Gastroesophageal sphincter (tissue), 4 donors: ENCODE results near the gene TNFRSF18. TPM values are rescaled to one million over a fixed set of nuclear protein-coding genes. Genes with fewer than 3 reads are reported as not detected.

Experiments
- ATAC-seq: fragments of 150-250 bp; one replicate; pipeline ENCODE4 v1.9.1; 2016; ENCODE audit warnings: mild to moderate bottlenecking, moderate library complexity
- H3K27ac ChIP-seq, 4 donors: fragments of 200-600 bp; sonication (generic) in 3 of 4; 1 replicate in 3 of 4; 2 replicates in 1 of 4; pipeline ENCODE4 v1.5.1; 2016 to 2019
- H3K27me3 ChIP-seq: fragments of 200-600 bp; sonication (generic); one replicate; pipeline ENCODE4 v1.5.1; 2019
- H3K36me3 ChIP-seq, 2 donors: fragments of 200-600 bp; sonication (generic); one replicate each; pipeline ENCODE4 v1.5.1; 2019; ENCODE audit warnings: control low read depth in 1 of 2
- H3K4me1 ChIP-seq, 3 donors: fragments of 200-600 bp; sonication (generic); 1 replicate in 2 of 3; 2 replicates in 1 of 3; pipeline ENCODE4 v1.5.1; 2016 to 2019; ENCODE audit warnings: control low read depth in 2 of 3
- H3K4me3 ChIP-seq, 2 donors: fragments of 200-600 bp; sonication (generic); one replicate each; pipeline ENCODE4 v1.5.1; 2019; ENCODE audit warnings: mild to moderate bottlenecking in 1 of 2, moderate library complexity in 1 of 2
- H3K9me3 ChIP-seq, 3 donors: fragments of 200-600 bp; sonication (generic); one replicate each; pipeline ENCODE4 v1.5.1; 2017 to 2019; ENCODE audit warnings: control low read depth in 2 of 3
- EP300 ChIP-seq: sonication (generic); formaldehyde crosslinking; IDR thresholded peaks from one replicate; pipeline ENCODE4 v1.6.1; 2017; ENCODE audit warnings: antibody characterized with exemption, mild to moderate bottlenecking
- POLR2A ChIP-seq, 2 donors: fragments of 450-650 bp; IDR thresholded peaks; one replicate each; pipeline ENCODE4 v1.6.1; 2017; ENCODE audit warnings: antibody characterized with exemption in 2 of 2, mild to moderate bottlenecking in 2 of 2, moderate library complexity in 1 of 2
- POLR2AphosphoS5 ChIP-seq: sonication (generic); formaldehyde crosslinking; IDR thresholded peaks from one replicate; pipeline ENCODE4 v1.6.1; 2017; ENCODE audit warnings: antibody characterized with exemption
- WGBS, 2 donors: methylation state at CpG; one replicate each; pipeline ENCODE4 v1.1.5; 2018; ENCODE audit warnings: low coverage in 1 of 2; 5-methylcytosine and 5-hydroxymethylcytosine counted together
- total RNA-seq, 4 donors: library from RNA; depleted of rRNA; stranded (reverse); fragments of >200 nt; gene quantifications; one replicate each; pipeline ENCODE4 v1.1.0, GENCODE V29; 2016
- TF ChIP-seq, protein P1 (sequence below), 4 experiments: fragments of 200-600 bp in 2 of 4; fragments of 450-650 bp in 2 of 4; sonication (generic) in 1 of 4; IDR thresholded peaks; one replicate each; pipeline ENCODE4 v1.5.1; 2017 to 2019; ENCODE audit warnings: antibody characterized with exemption in 4 of 4, mild to moderate bottlenecking in 2 of 4, moderate library complexity in 2 of 4

Gene TNFRSF18
- total RNA-seq, 4 donors from 2014 or later: 0.35 to 2.2 TPM; not detected in 2

DNA sequence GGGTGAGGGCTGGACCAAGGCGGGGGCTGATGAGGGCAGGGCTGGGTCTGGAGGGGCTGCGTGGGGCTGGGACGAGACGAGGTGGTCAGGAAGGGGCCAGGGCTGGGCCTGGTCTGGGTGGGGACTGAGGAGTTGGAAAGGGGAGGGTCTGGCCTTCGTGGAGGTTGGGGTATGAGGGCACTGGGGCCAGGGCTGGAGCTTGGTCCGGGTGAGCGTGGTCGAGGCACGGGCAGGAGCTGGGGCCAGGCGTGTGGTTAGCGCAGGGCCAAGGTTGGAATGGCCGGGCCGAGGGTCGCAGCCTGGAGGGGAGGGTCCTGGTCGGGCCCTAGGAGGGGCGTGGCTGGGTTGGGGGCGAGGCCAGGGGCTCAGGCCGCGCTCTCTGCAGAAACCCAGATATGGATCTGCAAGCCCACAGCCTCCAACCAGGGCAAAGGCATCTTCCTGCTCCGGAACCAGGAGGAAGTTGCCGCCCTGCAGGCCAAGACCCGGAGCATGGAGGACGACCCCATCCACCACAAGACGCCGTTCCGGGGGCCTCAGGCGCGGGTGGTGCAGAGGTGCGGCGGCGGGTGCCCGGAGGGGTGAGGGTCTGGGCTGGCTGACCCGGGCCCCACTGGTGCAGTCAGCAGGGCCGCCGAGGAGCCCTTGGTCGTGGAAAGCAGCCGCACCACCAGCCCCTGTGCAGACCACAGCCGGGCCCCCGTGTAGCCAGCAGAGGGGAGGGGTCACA, 23.7 kb downstream of the TNFRSF18 start:
- H3K4me1 ChIP-seq: peaks cover 0 to 4% (median 0%) of the 10 kb centered on the region in 3 donors
- H3K27me3 ChIP-seq: peaks cover 56% of the 10 kb centered on the region
- 53% methylated on average over 11 of the region's 39 CpGs; no CpG with 5 or more reads in 1 of the 2 donors for WGBS, 2 donors
- TF ChIP-seq EP300 (no peak), POLR2A (IDR thresholded peaks at IDR 0.05) (no peak), POLR2AphosphoS5 (no peak)
- TF ChIP-seq, protein P1, sequence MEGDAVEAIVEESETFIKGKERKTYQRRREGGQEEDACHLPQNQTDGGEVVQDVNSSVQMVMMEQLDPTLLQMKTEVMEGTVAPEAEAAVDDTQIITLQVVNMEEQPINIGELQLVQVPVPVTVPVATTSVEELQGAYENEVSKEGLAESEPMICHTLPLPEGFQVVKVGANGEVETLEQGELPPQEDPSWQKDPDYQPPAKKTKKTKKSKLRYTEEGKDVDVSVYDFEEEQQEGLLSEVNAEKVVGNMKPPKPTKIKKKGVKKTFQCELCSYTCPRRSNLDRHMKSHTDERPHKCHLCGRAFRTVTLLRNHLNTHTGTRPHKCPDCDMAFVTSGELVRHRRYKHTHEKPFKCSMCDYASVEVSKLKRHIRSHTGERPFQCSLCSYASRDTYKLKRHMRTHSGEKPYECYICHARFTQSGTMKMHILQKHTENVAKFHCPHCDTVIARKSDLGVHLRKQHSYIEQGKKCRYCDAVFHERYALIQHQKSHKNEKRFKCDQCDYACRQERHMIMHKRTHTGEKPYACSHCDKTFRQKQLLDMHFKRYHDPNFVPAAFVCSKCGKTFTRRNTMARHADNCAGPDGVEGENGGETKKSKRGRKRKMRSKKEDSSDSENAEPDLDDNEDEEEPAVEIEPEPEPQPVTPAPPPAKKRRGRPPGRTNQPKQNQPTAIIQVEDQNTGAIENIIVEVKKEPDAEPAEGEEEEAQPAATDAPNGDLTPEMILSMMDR (IDR thresholded peaks at IDR 0.05): no peak
- no peaks in the 10 kb centered on the region for H3K36me3 ChIP-seq
- peaks cover 0 to 2% (median 0%) of the 10 kb centered on the region in 3 donors for H3K9me3 ChIP-seq
- no peak for ATAC-seq
- H3K27ac ChIP-seq: no peak overlapping the region
- no peak overlapping the region for H3K4me3 ChIP-seq

DNA sequence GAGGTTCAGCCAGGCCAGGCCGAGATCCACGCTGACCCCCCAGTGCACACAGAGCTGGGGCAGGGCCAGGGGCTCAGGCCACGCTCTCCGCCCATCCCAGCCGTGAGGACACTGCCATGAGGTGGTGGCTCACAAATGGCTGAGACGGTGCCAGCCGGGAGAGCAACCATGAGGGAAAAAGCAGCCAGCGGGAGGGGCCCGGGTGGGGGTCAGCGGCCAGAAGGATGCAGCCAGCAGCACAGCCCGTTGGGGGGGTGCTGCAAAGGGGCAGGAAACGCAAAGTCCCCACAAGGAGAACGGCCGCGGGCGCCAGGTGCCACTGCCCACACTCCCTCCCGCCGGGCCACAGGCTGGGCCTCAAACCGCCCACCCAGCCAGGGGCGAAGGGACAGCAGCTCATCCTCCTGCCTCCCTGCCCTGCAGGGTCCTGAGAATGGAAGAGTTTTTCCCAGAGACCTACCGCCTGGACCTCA, 24.4 kb downstream of the TNFRSF18 start:
- no peak for ATAC-seq

DNA sequence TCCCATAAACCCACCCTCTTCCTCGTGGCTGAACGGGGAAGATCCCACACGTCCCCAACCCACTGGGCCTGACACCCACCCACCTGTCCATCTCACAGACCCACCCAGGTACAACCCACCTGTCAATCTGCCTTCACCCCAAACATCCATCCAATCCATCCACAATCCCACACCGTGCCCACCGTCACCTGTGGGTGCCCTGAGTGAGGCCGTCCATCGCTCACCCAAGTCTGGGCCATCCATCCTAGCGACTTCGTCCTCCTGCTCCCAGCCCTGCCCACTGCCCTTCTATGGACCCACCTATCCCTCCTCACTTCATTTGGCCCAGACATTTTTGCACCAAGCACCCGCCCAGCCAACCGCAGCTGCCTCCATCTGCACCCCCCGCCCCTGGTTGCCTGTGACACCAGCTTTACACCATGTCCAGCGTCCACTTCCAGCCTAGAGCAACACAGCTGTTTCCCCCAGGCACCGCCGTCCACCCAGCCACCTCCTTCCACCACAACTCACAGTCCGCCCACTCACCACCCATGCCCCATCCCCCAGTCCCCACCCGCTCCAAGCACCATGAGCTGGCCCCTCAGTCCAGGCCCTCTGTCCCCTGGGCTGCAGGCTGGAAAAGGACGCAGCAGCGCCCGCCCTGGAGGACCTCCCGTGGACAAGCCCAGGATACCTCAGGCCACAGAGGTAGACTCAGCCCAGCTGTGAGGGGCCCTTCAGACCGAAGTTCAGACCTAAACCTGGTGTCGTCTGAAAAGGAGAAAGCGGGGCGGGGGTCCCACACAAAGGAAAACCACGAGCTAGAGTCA, 25.1 kb downstream of the TNFRSF18 start:
- WGBS, 2 donors: 60 to 84% methylated on average over 1 to 7 of the region's 26 CpGs
- Histone ChIP-seq H3K9me3 (no peaks in the 10 kb centered on the region), H3K27me3 (peaks cover 70% of the 10 kb centered on the region), H3K36me3 (no peaks in the 10 kb centered on the region), H3K4me1 (peaks cover 0 to 4% (median 0%) of the 10 kb centered on the region in 3 donors), H3K27ac (no peak overlapping the region), H3K4me3 (no peak overlapping the region)
- ATAC-seq: no peak
- TF ChIP-seq, protein P1 (IDR thresholded peaks at IDR 0.05): no peak
- TF ChIP-seq POLR2AphosphoS5 (no peak), EP300 (no peak), POLR2A (IDR thresholded peaks at IDR 0.05) (no peak)

More for the DNA sequence above, 24.4 kb downstream of the TNFRSF18 start:
- Histone ChIP-seq H3K9me3 (no peaks in the 10 kb centered on the region), H3K27me3 (peaks cover 63% of the 10 kb centered on the region), H3K36me3 (no peaks in the 10 kb centered on the region), H3K27ac (no peak overlapping the region), H3K4me3 (no peak overlapping the region), H3K4me1 (peaks cover 0 to 4% (median 0%) of the 10 kb centered on the region in 3 donors)
- WGBS, 2 donors: no CpG with 5 or more reads among the region's 21 CpGs
- TF ChIP-seq EP300 (no peak), POLR2AphosphoS5 (no peak), POLR2A (IDR thresholded peaks at IDR 0.05) (no peak)
- TF ChIP-seq, protein P1 (IDR thresholded peaks at IDR 0.05): no peak

DNA sequence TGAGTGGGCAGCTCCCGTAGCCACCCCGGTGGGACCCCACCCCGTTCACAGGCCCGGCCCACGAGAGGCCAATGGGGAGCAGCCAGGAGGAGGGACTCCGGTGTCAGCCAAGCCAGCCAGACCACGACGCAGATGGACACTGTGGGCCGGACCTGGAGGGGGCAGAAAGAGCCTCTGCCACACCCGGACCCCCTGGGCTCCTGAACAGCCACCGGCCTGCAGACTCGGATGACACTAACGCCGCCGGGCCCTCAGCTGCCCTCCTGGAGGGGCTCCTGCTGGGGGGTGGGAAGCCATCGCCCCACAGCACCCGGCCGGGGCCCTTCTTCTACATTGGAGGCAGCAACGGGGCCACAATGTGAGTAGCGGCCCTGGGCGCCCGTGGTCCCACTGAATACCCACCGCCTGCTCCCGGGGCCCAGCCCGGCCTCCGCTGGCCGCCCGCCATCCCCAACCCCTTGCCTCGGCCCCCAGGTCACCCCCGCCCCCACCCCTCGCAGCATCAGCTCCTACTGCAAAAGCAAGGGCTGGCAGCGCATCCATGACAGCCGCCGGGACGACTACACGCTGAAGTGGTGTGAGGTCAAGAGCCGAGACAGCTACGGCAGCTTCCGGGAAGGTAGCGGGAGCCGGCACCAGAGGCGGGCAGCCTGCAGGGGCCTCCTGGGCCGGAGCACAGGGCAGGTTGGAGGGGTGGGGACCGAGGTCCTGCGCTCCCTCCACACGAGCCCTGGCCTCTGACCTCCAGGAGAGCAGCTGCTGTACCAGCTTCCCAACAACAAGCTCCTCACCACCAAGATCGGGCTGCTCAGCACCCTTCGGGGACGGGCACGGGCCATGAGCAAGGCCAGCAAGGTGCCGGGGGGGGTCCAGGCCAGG, 26.2 kb downstream of the TNFRSF18 start:
- Histone ChIP-seq H3K36me3 (no peaks in the 10 kb centered on the region), H3K27ac (no peak overlapping the region), H3K27me3 (peaks cover 81% of the 10 kb centered on the region), H3K9me3 (no peaks in the 10 kb centered on the region), H3K4me1 (peaks cover 0 to 4% (median 0%) of the 10 kb centered on the region in 3 donors), H3K4me3 (no peak overlapping the region)
- WGBS, 2 donors: 78% methylated on average over 7 of the region's 51 CpGs; no CpG with 5 or more reads in 1 of the 2 donors
- no peak for ATAC-seq
- TF ChIP-seq POLR2A (IDR thresholded peaks at IDR 0.05) (no peak), EP300 (no peak), POLR2AphosphoS5 (no peak)
- TF ChIP-seq, protein P1 (IDR thresholded peaks at IDR 0.05): no peak
